GM12878 (cell line): ENCODE measurements around the gene CA5A. TPM values are rescaled to one million over a fixed set of nuclear protein-coding genes. Genes with fewer than 3 reads are reported as not detected.

Experiments
- ATAC-seq: fragments of 200-7000 bp; cut with Tn5 transposase; 3 replicates; pipeline ENCODE4 v1.9.1; 2020; ENCODE audit warnings: mild to moderate bottlenecking, moderate library complexity
- BruUV-seq: library from RNA; stranded (reverse); fragments of 400-500 nt; replicated peaks from 2 replicates; lab custom pipeline; 2021; lab: Mats Ljungman, UMichigan
- CTCF ChIA-PET: fragments of 300-600 bp; sonication (Branson Sonifier 250); formaldehyde crosslinking; extraction: SDS; loops from one replicate; lab custom pipeline; 2021; ENCODE audit warnings: inconsistent platforms; lab: Yijun Ruan, JAX
- POLR2A ChIA-PET: fragments of 350-600 bp; formaldehyde crosslinking; extraction: SDS; loops from one replicate; lab custom pipeline; 2021; ENCODE audit warnings: inconsistent platforms; lab: Charles Lee
- RAD21 ChIA-PET: fragments of 300-600 bp; sonication (Branson Sonifier 250); formaldehyde crosslinking; loops from one replicate; lab custom pipeline; 2023; ENCODE audit warnings: antibody characterized with exemption; ENCODE audit not compliant: unreplicated experiment; lab: Charles Lee
- SMC1A ChIA-PET: fragments of 300-600 bp; sonication (Branson Sonifier 250); formaldehyde crosslinking; loops from one replicate; lab custom pipeline; 2023; ENCODE audit not compliant: unreplicated experiment, uncharacterized antibody; lab: Charles Lee
- DNase-seq: peaks from one replicate; pipeline ENCODE4 v3.0.0-alpha.2; 2011; ENCODE audit warnings: low read depth, low spot score
- FAIRE-seq: peaks from 3 replicates; lab custom pipeline; 2011; peaks lifted over from hg19 to GRCh38; lab: Jason Lieb, UNC
- H2AFZ ChIP-seq: 2 replicates; pipeline ENCODE4 v1.6.0; 2011; ENCODE audit warnings: low read depth, low read length, control low read depth; ENCODE audit not compliant: control insufficient read depth
- H3K27ac ChIP-seq: 2 replicates; pipeline ENCODE4 v1.5.1; 2011; ENCODE audit warnings: control low read depth; ENCODE audit not compliant: control insufficient read depth, insufficient read depth
- H3K27me3 ChIP-seq, 2 experiments: replicated peaks in 1 of 2; 2 replicates each; pipeline versions ENCODE4 v1.6.0 to v1.6.1; 2011; ENCODE audit warnings: low read length in 1 of 2; ENCODE audit not compliant: control insufficient read depth in 2 of 2, insufficient read depth in 2 of 2
- H3K36me3 ChIP-seq, 2 experiments: 2 replicates each; pipeline ENCODE4 v1.5.1; 2011; ENCODE audit warnings: low read length in 1 of 2; ENCODE audit not compliant: control insufficient read depth in 2 of 2, insufficient read depth in 2 of 2
- H3K4me1 ChIP-seq: 2 replicates; pipeline ENCODE4 v1.6.1; 2011; ENCODE audit warnings: mild to moderate bottlenecking, low read length, moderate library complexity, mixed read lengths; ENCODE audit not compliant: control insufficient read depth, insufficient read depth
- H3K4me2 ChIP-seq: 2 replicates; pipeline ENCODE4 v1.6.0; 2011; ENCODE audit warnings: control low read depth; ENCODE audit not compliant: control insufficient read depth, insufficient read depth
- H3K4me3 ChIP-seq: fragments of 200-600 bp; sonication (generic); 2 replicates; pipeline ENCODE4 v1.5.1; 2016
- H3K79me2 ChIP-seq: 2 replicates; pipeline ENCODE4 v1.6.0; 2011; ENCODE audit warnings: low read length; ENCODE audit not compliant: control insufficient read depth, insufficient read depth
- H3K9ac ChIP-seq: 2 replicates; pipeline ENCODE4 v1.8.0; 2011; ENCODE audit warnings: low read length, control low read depth, mixed read lengths; ENCODE audit not compliant: control insufficient read depth, insufficient read depth
- H3K9me3 ChIP-seq: replicated peaks from 3 replicates; pipeline ENCODE4 v1.5.1; 2011; ENCODE audit warnings: mild to moderate bottlenecking, low read length; ENCODE audit not compliant: control insufficient read depth, insufficient read depth
- H4K20me1 ChIP-seq: 2 replicates; pipeline ENCODE4 v1.6.0; 2011; ENCODE audit not compliant: control insufficient read depth, insufficient read depth
- CEBPZ ChIP-seq: fragments of 150-350 bp; IDR thresholded peaks from 2 replicates; pipeline ENCODE4 v1.6.1; 2016; ENCODE audit warnings: low read depth, low read length
- ESRRA ChIP-seq: IDR thresholded peaks from 2 replicates; pipeline ENCODE4 v1.6.1; 2012; ENCODE audit warnings: mild to moderate bottlenecking, low read length, improper control_type of control experiment
- MTA3 ChIP-seq: IDR thresholded peaks from 2 replicates; pipeline ENCODE4 v1.6.1; 2012; ENCODE audit warnings: low read length, inconsistent platforms, borderline replicate concordance
- NFYB ChIP-seq: IDR thresholded peaks from 2 replicates; pipeline ENCODE4 v1.6.1; 2011; ENCODE audit warnings: low read depth, mild to moderate bottlenecking, low read length, improper control_type of control experiment, moderate library complexity; ENCODE audit not compliant: insufficient read depth
- PAX8 ChIP-seq: fragments of 450-650 bp; IDR thresholded peaks from 2 replicates; pipeline ENCODE4 v1.6.1; 2017; ENCODE audit warnings: mild to moderate bottlenecking, moderate library complexity
- POLR2A ChIP-seq: IDR thresholded peaks from 2 replicates; pipeline ENCODE4 v1.6.1; 2011; ENCODE audit warnings: low read depth, mild to moderate bottlenecking, low read length
- POU2F2 ChIP-seq: IDR thresholded peaks from 3 replicates; pipeline ENCODE4 v1.6.1; 2011; ENCODE audit warnings: low read depth, mild to moderate bottlenecking, low read length, borderline replicate concordance
- RUNX3 ChIP-seq: IDR thresholded peaks from 2 replicates; pipeline ENCODE4 v1.6.1; 2012; ENCODE audit warnings: low read length, inconsistent platforms
- SIX5 ChIP-seq: IDR thresholded peaks from 2 replicates; pipeline ENCODE4 v1.6.1; 2011; ENCODE audit warnings: mild to moderate bottlenecking, low read depth, low read length, moderate library complexity; ENCODE audit not compliant: severe bottlenecking
- WGBS: methylation state at CpG from one replicate; pipeline ENCODE4 v1.1.6; 2016; ENCODE audit warnings: low lambda C conversion rate; ENCODE audit not compliant: insufficient replicate concordance, insufficient coverage; ENCODE audit errors: missing lambda C conversion rate; 5-methylcytosine and 5-hydroxymethylcytosine counted together
- in situ Hi-C: fragments of 300-500 bp; cut with MboI; formaldehyde crosslinking; loops from 9 replicates; pipeline ENCODE4 v1.14.3; 2018; ENCODE audit warnings: mixed read lengths
- intact Hi-C: fragments of 100-400 bp; cut with micrococcal nuclease; formaldehyde crosslinking; loops from one replicate; pipeline ENCODE4 v1.14.2; 2022; ENCODE audit not compliant: unreplicated experiment
- polyA plus RNA-seq, 11 experiments: library from polyadenylated mRNA; depleted of rRNA in 4 of 11; unstranded in 6 of 11; stranded (reverse) in 5 of 11; fragments of >200 nt; fragmentation: Nextera tagmentation in 4 of 11; fragmentation: Illumina TruSeq in 1 of 11; extraction: Ambion mirVana in 4 of 11; extraction: Trizol in 1 of 11; gene quantifications; 1 replicate in 1 of 11; 2 replicates in 10 of 11; pipeline versions ENCODE4 v1.2.1 to v1.2.3, GENCODE V29; 2011 to 2016; ENCODE audit warnings: inconsistent platforms in 2 of 11, missing spikeins in 2 of 11, low read depth in 1 of 11
- total RNA-seq, 4 experiments: library from RNA; depleted of rRNA in 3 of 4; stranded (reverse); fragments of >200 nt in 3 of 4; fragmentation: Illumina TruSeq in 1 of 4; extraction: Trizol in 1 of 4; gene quantifications; 2 replicates each; pipeline versions ENCODE4 v1.2.1 to v1.2.3, GENCODE V29; 2013 to 2021
- TF ChIP-seq, protein P1 (sequence below): fragments of 450-650 bp; formaldehyde crosslinking; IDR thresholded peaks from 2 replicates; pipeline ENCODE4 v1.4.0; 2020; ENCODE audit warnings: mild to moderate bottlenecking, moderate library complexity
- TF ChIP-seq, protein P2 (sequence below): fragments of 450-650 bp; IDR thresholded peaks from 2 replicates; pipeline ENCODE4 v1.6.1; 2017; ENCODE audit warnings: mild to moderate bottlenecking, moderate library complexity

The CA5A gene
- total and polyA plus RNA-seq, 10 of the 15 experiments (the other 5 are each of a cell fraction or from before 2014, with no cell fraction given), result not detected

DNA sequence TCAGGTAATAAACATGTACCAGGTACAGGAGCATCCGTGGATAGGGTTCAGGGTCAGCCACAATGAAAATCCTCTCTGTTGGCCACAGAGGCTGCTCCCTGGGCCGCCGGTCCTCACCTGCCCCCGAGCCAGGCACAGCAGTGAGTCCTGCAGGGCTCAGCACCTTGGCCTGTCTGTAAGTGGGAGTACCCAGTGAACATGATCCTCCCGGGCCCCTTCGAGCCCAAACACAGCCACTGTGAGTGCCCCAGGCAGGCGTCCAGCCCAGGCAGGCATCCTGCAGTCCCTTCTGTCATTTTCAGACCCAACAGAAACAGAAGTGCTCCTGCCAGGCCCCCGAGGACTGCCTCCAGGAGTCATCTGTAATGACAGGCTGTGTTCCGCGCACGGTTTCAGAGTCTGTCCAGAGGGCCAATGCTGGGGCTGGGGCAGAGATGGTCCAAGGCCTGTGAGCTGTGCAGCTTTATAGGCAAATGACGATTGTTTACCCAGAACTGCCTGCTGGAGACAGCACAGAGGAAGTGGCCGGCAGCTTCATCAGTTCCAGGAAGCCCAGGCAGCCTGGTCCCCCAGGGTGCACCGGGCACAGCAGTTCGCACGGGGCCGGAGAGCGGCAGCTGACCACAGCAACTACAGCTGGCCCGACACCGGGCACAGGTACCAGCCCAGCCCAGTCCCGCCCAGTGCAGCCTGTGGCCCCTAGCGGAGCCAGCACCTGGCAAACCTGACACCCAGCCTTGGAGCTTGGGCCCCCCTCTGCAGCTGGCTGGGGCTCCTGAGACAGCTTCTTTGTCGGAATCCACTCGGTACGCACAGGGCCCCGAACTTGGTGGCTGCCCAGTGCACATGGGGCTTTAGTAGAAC, 80.2 kb downstream of the CA5A start:
- ChIA-PET CTCF (interaction anchor here (0.8 to 9.8 kb wide), 5 partner anchors 13 to 87 kb away, joined by 3 to 213 read pairs (median 5); partner anchors contain the start of gene SLC7A5), POLR2A (interaction anchor here (0.6 kb wide), 1 partner anchor 55 kb away, joined by 3 read pairs; no protein-coding TSS in a partner anchor), RAD21 (interaction anchor here (1.5 to 2.2 kb wide), 2 partner anchors 13 to 76 kb away, joined by 4 to 17 read pairs; partner anchors contain the start of gene SLC7A5), SMC1A (interaction anchor here (0.7 to 1.7 kb wide), 2 partner anchors 9 to 75 kb away, joined by 3 to 4 read pairs; no protein-coding TSS in a partner anchor)
- H2AFZ ChIP-seq, result peak overlapping the region; percentile 39; the same call in 1 of the 2 replicates
- in situ Hi-C loops (no loop called here), intact Hi-C loops (no loop called here)
- ATAC-seq (peak; percentile 53), FAIRE-seq (no peak), DNase-seq (no peak)
- H3K9ac ChIP-seq, result peak overlapping the region; percentile 27
- 29% methylated on average over 26 of the region's 26 CpGs for WGBS
- H3K27me3 ChIP-seq, result no peaks in the 10 kb centered on the region
- H3K4me2 ChIP-seq, result peak overlapping the region; percentile 87
- H3K36me3 ChIP-seq, result peaks cover 4 to 30% of the 10 kb centered on the region in 2 experiments; a peak in 3 of 4 replicates
- H3K4me1 ChIP-seq, result peaks cover 41% of the 10 kb centered on the region
- no TSS peak for BruUV-seq
- peaks cover 68% of the 10 kb centered on the region for H3K79me2 ChIP-seq
- H3K27ac ChIP-seq, result peak overlapping the region; percentile 37
- peak overlapping the region; percentile 30; the same call in 1 of the 2 replicates for H3K4me3 ChIP-seq
- H3K9me3 ChIP-seq, result no peaks in the 10 kb centered on the region
- no peaks in the 10 kb centered on the region; the same call in 1 of the 2 replicates for H4K20me1 ChIP-seq
- TF ChIP-seq ESRRA (no peak), POLR2A (peak; percentile 67), PAX8 (no peak), CEBPZ (no peak), SIX5 (no peak), MTA3 (no peak), NFYB (no peak), RUNX3 (0 out of 2 replicates have a peak, but pooled peaks have one; percentile 7), POU2F2 (no peak)
- TF ChIP-seq, protein P1, sequence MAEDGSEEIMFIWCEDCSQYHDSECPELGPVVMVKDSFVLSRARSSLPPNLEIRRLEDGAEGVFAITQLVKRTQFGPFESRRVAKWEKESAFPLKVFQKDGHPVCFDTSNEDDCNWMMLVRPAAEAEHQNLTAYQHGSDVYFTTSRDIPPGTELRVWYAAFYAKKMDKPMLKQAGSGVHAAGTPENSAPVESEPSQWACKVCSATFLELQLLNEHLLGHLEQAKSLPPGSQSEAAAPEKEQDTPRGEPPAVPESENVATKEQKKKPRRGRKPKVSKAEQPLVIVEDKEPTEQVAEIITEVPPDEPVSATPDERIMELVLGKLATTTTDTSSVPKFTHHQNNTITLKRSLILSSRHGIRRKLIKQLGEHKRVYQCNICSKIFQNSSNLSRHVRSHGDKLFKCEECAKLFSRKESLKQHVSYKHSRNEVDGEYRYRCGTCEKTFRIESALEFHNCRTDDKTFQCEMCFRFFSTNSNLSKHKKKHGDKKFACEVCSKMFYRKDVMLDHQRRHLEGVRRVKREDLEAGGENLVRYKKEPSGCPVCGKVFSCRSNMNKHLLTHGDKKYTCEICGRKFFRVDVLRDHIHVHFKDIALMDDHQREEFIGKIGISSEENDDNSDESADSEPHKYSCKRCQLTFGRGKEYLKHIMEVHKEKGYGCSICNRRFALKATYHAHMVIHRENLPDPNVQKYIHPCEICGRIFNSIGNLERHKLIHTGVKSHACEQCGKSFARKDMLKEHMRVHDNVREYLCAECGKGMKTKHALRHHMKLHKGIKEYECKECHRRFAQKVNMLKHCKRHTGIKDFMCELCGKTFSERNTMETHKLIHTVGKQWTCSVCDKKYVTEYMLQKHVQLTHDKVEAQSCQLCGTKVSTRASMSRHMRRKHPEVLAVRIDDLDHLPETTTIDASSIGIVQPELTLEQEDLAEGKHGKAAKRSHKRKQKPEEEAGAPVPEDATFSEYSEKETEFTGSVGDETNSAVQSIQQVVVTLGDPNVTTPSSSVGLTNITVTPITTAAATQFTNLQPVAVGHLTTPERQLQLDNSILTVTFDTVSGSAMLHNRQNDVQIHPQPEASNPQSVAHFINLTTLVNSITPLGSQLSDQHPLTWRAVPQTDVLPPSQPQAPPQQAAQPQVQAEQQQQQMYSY (CRISPR knock-in tag), result no peak
- TF ChIP-seq, protein P2, sequence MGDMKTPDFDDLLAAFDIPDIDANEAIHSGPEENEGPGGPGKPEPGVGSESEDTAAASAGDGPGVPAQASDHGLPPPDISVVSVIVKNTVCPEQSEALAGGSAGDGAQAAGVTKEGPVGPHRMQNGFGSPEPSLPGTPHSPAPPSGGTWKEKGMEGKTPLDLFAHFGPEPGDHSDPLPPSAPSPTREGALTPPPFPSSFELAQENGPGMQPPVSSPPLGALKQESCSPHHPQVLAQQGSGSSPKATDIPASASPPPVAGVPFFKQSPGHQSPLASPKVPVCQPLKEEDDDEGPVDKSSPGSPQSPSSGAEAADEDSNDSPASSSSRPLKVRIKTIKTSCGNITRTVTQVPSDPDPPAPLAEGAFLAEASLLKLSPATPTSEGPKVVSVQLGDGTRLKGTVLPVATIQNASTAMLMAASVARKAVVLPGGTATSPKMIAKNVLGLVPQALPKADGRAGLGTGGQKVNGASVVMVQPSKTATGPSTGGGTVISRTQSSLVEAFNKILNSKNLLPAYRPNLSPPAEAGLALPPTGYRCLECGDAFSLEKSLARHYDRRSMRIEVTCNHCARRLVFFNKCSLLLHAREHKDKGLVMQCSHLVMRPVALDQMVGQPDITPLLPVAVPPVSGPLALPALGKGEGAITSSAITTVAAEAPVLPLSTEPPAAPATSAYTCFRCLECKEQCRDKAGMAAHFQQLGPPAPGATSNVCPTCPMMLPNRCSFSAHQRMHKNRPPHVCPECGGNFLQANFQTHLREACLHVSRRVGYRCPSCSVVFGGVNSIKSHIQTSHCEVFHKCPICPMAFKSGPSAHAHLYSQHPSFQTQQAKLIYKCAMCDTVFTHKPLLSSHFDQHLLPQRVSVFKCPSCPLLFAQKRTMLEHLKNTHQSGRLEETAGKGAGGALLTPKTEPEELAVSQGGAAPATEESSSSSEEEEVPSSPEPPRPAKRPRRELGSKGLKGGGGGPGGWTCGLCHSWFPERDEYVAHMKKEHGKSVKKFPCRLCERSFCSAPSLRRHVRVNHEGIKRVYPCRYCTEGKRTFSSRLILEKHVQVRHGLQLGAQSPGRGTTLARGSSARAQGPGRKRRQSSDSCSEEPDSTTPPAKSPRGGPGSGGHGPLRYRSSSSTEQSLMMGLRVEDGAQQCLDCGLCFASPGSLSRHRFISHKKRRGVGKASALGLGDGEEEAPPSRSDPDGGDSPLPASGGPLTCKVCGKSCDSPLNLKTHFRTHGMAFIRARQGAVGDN, result peak; percentile 69; the same call in 1 of the 2 replicates
